NT2/D1 (cell line): Measurements from ENCODE around the gene NRG2.

ENCODE experiments used
- YY1 ChIP-seq: IDR thresholded peaks from 2 replicates; pipeline ENCODE4 v1.6.1; 2011; ENCODE audit not compliant: insufficient read length, insufficient read depth
- ZNF274 ChIP-seq: IDR thresholded peaks from 2 replicates; pipeline ENCODE4 v1.6.1; 2011; ENCODE audit warnings: mild to moderate bottlenecking, low read depth, low read length

DNA sequence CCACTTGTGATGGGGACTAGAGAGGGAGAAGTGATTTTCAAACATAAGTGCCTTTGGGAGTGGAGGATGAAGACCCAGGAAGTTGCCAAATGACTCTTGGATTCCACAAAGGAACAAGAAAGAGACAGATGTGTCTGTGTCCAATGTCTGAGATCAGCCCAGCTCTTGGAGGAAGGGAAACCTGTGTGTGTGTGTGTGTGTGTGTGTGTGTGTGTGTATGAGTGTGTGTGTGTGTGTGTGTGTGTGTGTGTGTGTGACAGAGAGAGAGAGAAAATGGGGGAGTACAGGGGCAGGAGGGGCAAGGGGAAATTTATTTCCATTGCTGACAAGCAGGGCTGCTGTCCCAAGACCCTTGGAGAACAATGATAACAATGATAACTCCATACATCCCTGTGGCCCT lies 175.5 kb downstream of the NRG2 start:
- no peak for TF ChIP-seq ZNF274
- no peak for TF ChIP-seq YY1
